HCT116 (cell line): ENCODE data around the gene MPZL2. TPM values are rescaled to one million over a fixed set of nuclear protein-coding genes. Genes with fewer than 3 reads are reported as not detected.

ENCODE experiments used
- ATAC-seq: fragments of 200-7000 bp; cut with Tn5 transposase; 2 replicates; pipeline ENCODE4 v1.9.1; 2020; ENCODE audit warnings: mild to moderate bottlenecking, moderate library complexity
- BruUV-seq: library from RNA; stranded (reverse); fragments of 400-500 nt; replicated peaks from 2 replicates; lab custom pipeline; 2021; lab: Mats Ljungman, UMichigan
- CTCF ChIA-PET: fragments of 300-600 bp; sonication (Branson Sonifier 250); formaldehyde crosslinking; loops from one replicate; lab custom pipeline; 2021; ENCODE audit warnings: antibody characterized with exemption; lab: Charles Lee
- POLR2A ChIA-PET: fragments of 300-600, 350-600 bp; sonication (Branson Sonifier 250); formaldehyde crosslinking; loops from one replicate; lab custom pipeline; 2021; ENCODE audit warnings: antibody characterized with exemption; lab: Charles Lee
- RAD21 ChIA-PET, 2 experiments: fragments of 300-600 bp; sonication (Branson Sonifier 250); formaldehyde crosslinking; loops; one replicate each; lab custom pipeline; 2023; ENCODE audit warnings: low total read pairs in 2 of 2; ENCODE audit not compliant: uncharacterized antibody in 2 of 2, unreplicated experiment in 2 of 2, low non-redundant PET in 1 of 2; lab: Charles Lee
- DNase-seq: peaks from one replicate; pipeline ENCODE4 v3.0.0-alpha.2; 2010; ENCODE audit warnings: low read depth, low spot score
- H2AFZ ChIP-seq: fragments of 200-600 bp; shearing (Covaris generic), sonication (generic); 2 replicates; pipeline ENCODE4 v1.6.1; 2017; ENCODE audit warnings: low read depth, mixed run types, mixed read lengths, antibody characterized with exemption, low read length; ENCODE audit not compliant: poor library complexity, severe bottlenecking
- H3K27ac ChIP-seq: 2 replicates; pipeline ENCODE4 v1.5.1; 2012; ENCODE audit warnings: low read depth, low read length
- H3K27me3 ChIP-seq: fragments of 200-600 bp; sonication (generic); 2 replicates; pipeline ENCODE4 v1.6.1; 2016; ENCODE audit warnings: mixed run types, low read length, mixed read lengths; ENCODE audit not compliant: insufficient read depth
- H3K36me3 ChIP-seq, 2 experiments: fragments of 200-500 bp in 1 of 2; fragments of 200-600 bp in 1 of 2; sonication (Bioruptor generic) in 1 of 2; sonication (generic) in 1 of 2; 2 replicates each; pipeline versions ENCODE4 v1.5.1 to v1.6.1; 2014 to 2016; ENCODE audit warnings: low read length in 2 of 2, inconsistent platforms in 1 of 2, mixed read lengths in 1 of 2, mixed run types in 1 of 2; ENCODE audit not compliant: insufficient read depth in 2 of 2, control insufficient read depth in 1 of 2
- H3K4me1 ChIP-seq, 2 experiments: fragments of 200-600 bp in 1 of 2; sonication (generic) in 1 of 2; 2 replicates each; pipeline versions ENCODE4 v1.5.1 to v1.6.1; 2012 to 2017; ENCODE audit warnings: low read length in 2 of 2, inconsistent platforms in 1 of 2, mild to moderate bottlenecking in 1 of 2, mixed read lengths in 1 of 2, mixed run types in 1 of 2, moderate library complexity in 1 of 2; ENCODE audit not compliant: insufficient read depth in 2 of 2, control insufficient read depth in 1 of 2
- H3K4me2 ChIP-seq: fragments of 200-600 bp; sonication (generic); 2 replicates; pipeline ENCODE4 v1.6.1; 2017; ENCODE audit warnings: mixed run types, low read length, mixed read lengths
- H3K4me3 ChIP-seq, 2 experiments: fragments of 200-600 bp in 1 of 2; sonication (generic) in 1 of 2; replicated peaks in 1 of 2; 2 replicates each; pipeline ENCODE4 v1.5.1; 2011 to 2016; ENCODE audit warnings: low read length in 2 of 2, control low read depth in 1 of 2, low read depth in 1 of 2, mild to moderate bottlenecking in 1 of 2, mixed read lengths in 1 of 2, mixed run types in 1 of 2
- H3K79me2 ChIP-seq: fragments of 200-600 bp; sonication (generic); 2 replicates; pipeline ENCODE4 v1.6.1; 2017; ENCODE audit warnings: mild to moderate bottlenecking, mixed run types, low read length, moderate library complexity, mixed read lengths; ENCODE audit not compliant: insufficient read depth
- H3K9ac ChIP-seq: fragments of 200-600 bp; sonication (generic); 2 replicates; pipeline ENCODE4 v1.6.1; 2016; ENCODE audit warnings: low read length, mixed read lengths
- H3K9me2 ChIP-seq: fragments of 200-600 bp; sonication (generic), shearing (Covaris generic); 2 replicates; pipeline ENCODE4 v1.6.1; 2017; ENCODE audit warnings: mixed run types, mild to moderate bottlenecking, moderate library complexity; ENCODE audit not compliant: insufficient read depth
- H3K9me3 ChIP-seq, 2 experiments: fragments of 200-500 bp in 1 of 2; fragments of 200-600 bp in 1 of 2; sonication (Bioruptor generic) in 1 of 2; sonication (generic) in 1 of 2; 2 replicates each; pipeline ENCODE4 v1.6.1; 2014 to 2017; ENCODE audit warnings: low read length in 2 of 2, mixed read lengths in 2 of 2, inconsistent platforms in 1 of 2, low read depth in 1 of 2, mild to moderate bottlenecking in 1 of 2, mixed run types in 1 of 2, moderate library complexity in 1 of 2; ENCODE audit not compliant: control insufficient read depth in 1 of 2, insufficient read depth in 1 of 2
- H4K20me1 ChIP-seq: fragments of 200-600 bp; sonication (generic), shearing (Covaris generic); 2 replicates; pipeline ENCODE4 v1.6.1; 2017; ENCODE audit warnings: mixed run types, mild to moderate bottlenecking, moderate library complexity; ENCODE audit not compliant: insufficient read depth
- CBX3 ChIP-seq: IDR thresholded peaks from 2 replicates; pipeline ENCODE4 v1.6.1; 2012; ENCODE audit warnings: low read depth
- CTCF ChIP-seq, 3 experiments: fragments of 200-600 bp in 1 of 3; sonication (generic) in 1 of 3; IDR thresholded peaks in 2 of 3; conservative IDR thresholded peaks in 1 of 3; 2 replicates each; pipeline ENCODE4 v1.5.1; 2012 to 2017; ENCODE audit warnings: low read depth in 2 of 3, low read length in 2 of 3, antibody characterized with exemption in 1 of 3, borderline replicate concordance in 1 of 3, control low read depth in 1 of 3, mild to moderate bottlenecking in 1 of 3, mixed read lengths in 1 of 3, mixed run types in 1 of 3, moderate library complexity in 1 of 3; ENCODE audit not compliant: insufficient read depth in 1 of 3
- EGR1 ChIP-seq: IDR thresholded peaks from 2 replicates; pipeline ENCODE4 v1.6.1; 2012; ENCODE audit warnings: low read depth
- ELF1 ChIP-seq: IDR thresholded peaks from 2 replicates; pipeline ENCODE4 v1.6.1; 2012; ENCODE audit warnings: low read depth, borderline replicate concordance
- EZH2 ChIP-seq: fragments of 200-600 bp; sonication (generic); IDR thresholded peaks from 2 replicates; pipeline ENCODE4 v1.6.1; 2017; ENCODE audit warnings: antibody characterized with exemption, mixed run types
- FOSL1 ChIP-seq: IDR thresholded peaks from 2 replicates; pipeline ENCODE4 v1.6.1; 2012; ENCODE audit warnings: low read depth
- JUND ChIP-seq: IDR thresholded peaks from 2 replicates; pipeline ENCODE4 v1.6.1; 2012
- MAX ChIP-seq: IDR thresholded peaks from 2 replicates; pipeline ENCODE4 v1.6.1; 2012
- POLR2A ChIP-seq: IDR thresholded peaks from 2 replicates; pipeline ENCODE4 v1.7.0; 2011; ENCODE audit warnings: borderline replicate concordance; ENCODE audit not compliant: insufficient read depth, insufficient read length; ENCODE audit errors: extremely low read depth
- POLR2AphosphoS5 ChIP-seq: IDR thresholded peaks from 2 replicates; pipeline ENCODE4 v1.6.1; 2011; ENCODE audit warnings: mild to moderate bottlenecking, low read depth, low read length, moderate library complexity
- RAD21 ChIP-seq: IDR thresholded peaks from 2 replicates; pipeline ENCODE4 v1.6.1; 2012; ENCODE audit warnings: low read depth, mild to moderate bottlenecking
- REST ChIP-seq: IDR thresholded peaks from 2 replicates; pipeline ENCODE4 v1.6.1; 2012; ENCODE audit warnings: low read depth
- SIN3A ChIP-seq: IDR thresholded peaks from 2 replicates; pipeline ENCODE4 v1.6.1; 2012; ENCODE audit warnings: low read depth
- SRF ChIP-seq: IDR thresholded peaks from 2 replicates; pipeline ENCODE4 v1.6.1; 2012; ENCODE audit warnings: low read depth
- TCF7L2 ChIP-seq: IDR thresholded peaks from 2 replicates; pipeline ENCODE4 v1.7.0; 2011; ENCODE audit warnings: borderline replicate concordance, inconsistent platforms; ENCODE audit not compliant: insufficient read depth, insufficient read length; ENCODE audit errors: extremely low read depth
- YY1 ChIP-seq: IDR thresholded peaks from 2 replicates; pipeline ENCODE4 v1.6.1; 2011; ENCODE audit warnings: low read length, low read depth, moderate library complexity, mild to moderate bottlenecking; ENCODE audit not compliant: insufficient replicate concordance; ENCODE audit errors: extremely low read depth
- ZFX ChIP-seq: fragments of 450-650 bp; IDR thresholded peaks from 2 replicates; pipeline ENCODE4 v1.6.1; 2017
- ZNF274 ChIP-seq: fragments of 200-500 bp; sonication (Bioruptor generic); IDR thresholded peaks from 2 replicates; pipeline ENCODE4 v1.6.1; 2014; ENCODE audit warnings: mild to moderate bottlenecking, low read depth, low read length, inconsistent platforms
- intact Hi-C: fragments of 100-400 bp; cut with micrococcal nuclease; formaldehyde crosslinking; loops from 2 replicates; pipeline ENCODE4 v1.10.0; 2022
- total RNA-seq: library from RNA; stranded (reverse); gene quantifications from one replicate; pipeline ENCODE4 v1.2.1, GENCODE V29; 2021; ENCODE audit not compliant: unreplicated experiment
- TF ChIP-seq, protein P1 (sequence below): IDR thresholded peaks from 2 replicates; pipeline ENCODE4 v1.6.1; 2011; ENCODE audit warnings: mild to moderate bottlenecking, low read length, moderate library complexity; ENCODE audit not compliant: insufficient replicate concordance; ENCODE audit errors: extremely low read depth
- TF ChIP-seq, protein P2 (sequence below): IDR thresholded peaks from 2 replicates; pipeline ENCODE4 v1.6.1; 2012

The MPZL2 gene
- total RNA-seq, 1 experiment from 2014 or later = 16.8 TPM

DNA sequence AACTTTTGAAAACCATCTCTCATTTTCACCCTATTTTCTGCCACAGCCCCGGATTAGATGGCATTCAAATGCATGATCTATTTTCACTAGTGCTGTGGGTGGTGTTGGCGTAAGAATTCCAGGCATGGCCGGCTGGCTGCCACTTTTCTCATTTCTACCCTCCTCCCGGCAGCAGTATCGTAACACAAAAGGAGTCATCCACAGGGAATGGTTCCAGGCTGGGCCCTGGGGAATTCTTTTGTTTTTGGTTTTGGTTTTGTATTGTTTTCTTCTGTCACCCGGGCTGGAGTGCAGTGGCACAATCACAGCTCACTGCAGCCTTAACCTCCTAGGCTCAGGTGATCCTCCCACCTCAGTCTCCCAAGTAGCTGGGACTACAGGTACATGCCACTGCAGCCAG lies 53.1 kb downstream of the MPZL2 start:
- Histone ChIP-seq H3K9me3 (no peaks in the 10 kb centered on the region), H3K27me3 (peaks cover 16% of the 10 kb centered on the region; the same call in 1 of the 2 replicates), H4K20me1 (no peaks in the 10 kb centered on the region), H3K79me2 (no peaks in the 10 kb centered on the region)
- CTCF ChIA-PET = interaction anchor here (2.6 kb wide), 1 partner anchor 13 kb away, joined by 9 read pairs; no protein-coding TSS in a partner anchor
- intact Hi-C loops = no loop called here
- no peak for TF ChIP-seq CTCF (IDR thresholded peaks at IDR 0.05 in 2 of 3, conservative IDR thresholded peaks at IDR 0.05 in 1 of 3; ENCODE audit: borderline replicate concordance in 1 of 3, insufficient read depth in 1 of 3, low read depth in 2 of 3, low read length in 2 of 3)
- no peak for TF ChIP-seq FOSL1
- no peak for TF ChIP-seq POLR2AphosphoS5
- TF ChIP-seq SRF = no peak
- no peak for TF ChIP-seq ZFX
- TF ChIP-seq REST = no peak
- TF ChIP-seq EZH2 = no peak
- TF ChIP-seq TCF7L2 = no peak
- no peak for TF ChIP-seq ZNF274
- TF ChIP-seq, protein P1, sequence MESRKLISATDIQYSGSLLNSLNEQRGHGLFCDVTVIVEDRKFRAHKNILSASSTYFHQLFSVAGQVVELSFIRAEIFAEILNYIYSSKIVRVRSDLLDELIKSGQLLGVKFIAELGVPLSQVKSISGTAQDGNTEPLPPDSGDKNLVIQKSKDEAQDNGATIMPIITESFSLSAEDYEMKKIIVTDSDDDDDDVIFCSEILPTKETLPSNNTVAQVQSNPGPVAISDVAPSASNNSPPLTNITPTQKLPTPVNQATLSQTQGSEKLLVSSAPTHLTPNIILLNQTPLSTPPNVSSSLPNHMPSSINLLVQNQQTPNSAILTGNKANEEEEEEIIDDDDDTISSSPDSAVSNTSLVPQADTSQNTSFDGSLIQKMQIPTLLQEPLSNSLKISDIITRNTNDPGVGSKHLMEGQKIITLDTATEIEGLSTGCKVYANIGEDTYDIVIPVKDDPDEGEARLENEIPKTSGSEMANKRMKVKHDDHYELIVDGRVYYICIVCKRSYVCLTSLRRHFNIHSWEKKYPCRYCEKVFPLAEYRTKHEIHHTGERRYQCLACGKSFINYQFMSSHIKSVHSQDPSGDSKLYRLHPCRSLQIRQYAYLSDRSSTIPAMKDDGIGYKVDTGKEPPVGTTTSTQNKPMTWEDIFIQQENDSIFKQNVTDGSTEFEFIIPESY = no peak
- TF ChIP-seq MAX = no peak
- TF ChIP-seq ELF1 = no peak
- TF ChIP-seq JUND = no peak
- no peak for TF ChIP-seq POLR2A
- no peak for TF ChIP-seq RAD21
- no peak for TF ChIP-seq SIN3A
- TF ChIP-seq EGR1 = no peak
- TF ChIP-seq CBX3 = no peak
- TF ChIP-seq YY1 = no peak
- TF ChIP-seq, protein P2, sequence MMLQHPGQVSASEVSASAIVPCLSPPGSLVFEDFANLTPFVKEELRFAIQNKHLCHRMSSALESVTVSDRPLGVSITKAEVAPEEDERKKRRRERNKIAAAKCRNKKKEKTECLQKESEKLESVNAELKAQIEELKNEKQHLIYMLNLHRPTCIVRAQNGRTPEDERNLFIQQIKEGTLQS = no peak
- TF ChIP-seq, all 23 proteins: peak for 0
- no TSS peak for BruUV-seq
- Histone ChIP-seq H3K4me2 (no peak overlapping the region), H3K4me3 (no peak overlapping the region), H3K36me3 (no peaks in the 10 kb centered on the region), H3K9ac (no peak overlapping the region), H3K9me2 (no peaks in the 10 kb centered on the region), H2AFZ (no peak overlapping the region), H3K4me1 (no peaks in the 10 kb centered on the region), H3K27ac (no peak overlapping the region)
- DNase-seq = no peak
- ChIA-PET POLR2A (no interaction called here), RAD21 (no interaction called here)
- no peak for ATAC-seq
